ENCODE results near the gene MAT1A. TPM values are rescaled to one million over a fixed set of nuclear protein-coding genes. Genes with fewer than 3 reads are reported as not detected.
A peak's percentile ranks its signal among the peaks of the same experiment; 100 is the strongest.

Gene MAT1A
- total and polyA plus RNA-seq, 8 donors, result 0.23 to 1.1 (median 0.31) TPM; not detected in 5

GRCh38 chr10:80283119-80283518 is 6.3 kb downstream of the MAT1A start:
- TF ChIP-seq CTCF (IDR thresholded peaks at IDR 0.05) (no peak), POLR2A (IDR thresholded peaks at IDR 0.05) (no peak), POLR2AphosphoS5 (IDR thresholded peaks at IDR 0.05) (no peak), EP300 (IDR thresholded peaks at IDR 0.05) (no peak)
- Histone ChIP-seq H3K27ac (no peak overlapping the region), H3K9me3 (no peaks in the 10 kb centered on the region), H3K27me3 (no peaks in the 10 kb centered on the region), H3K4me1 (no peaks in the 10 kb centered on the region), H3K4me3 (no peak overlapping the region), H3K36me3 (no peaks in the 10 kb centered on the region)
- intact Hi-C loops (cut with DNase I; ENCODE audit: low total_unique reads), result no loop called here
- 91 to 96% (median 95%) methylated on average over 3 to 4 of the region's 4 CpGs for WGBS, 5 donors
- no peak for DNase-seq

GRCh38 chr10:80281784-80282765 is 7.4 kb downstream of the MAT1A start:
- intact Hi-C loops (cut with DNase I; ENCODE audit: low total_unique reads), result no loop called here
- TF ChIP-seq POLR2AphosphoS5 (IDR thresholded peaks at IDR 0.05) (no peak), POLR2A (IDR thresholded peaks at IDR 0.05) (no peak), EP300 (IDR thresholded peaks at IDR 0.05) (no peak), CTCF (IDR thresholded peaks at IDR 0.05) (no peak)
- Histone ChIP-seq H3K27ac (no peak overlapping the region), H3K9me3 (no peaks in the 10 kb centered on the region), H3K4me1 (no peaks in the 10 kb centered on the region), H3K27me3 (no peaks in the 10 kb centered on the region), H3K36me3 (no peaks in the 10 kb centered on the region), H3K4me3 (no peak overlapping the region)
- WGBS, 5 donors, result 67 to 76% (median 71%) methylated on average over 9 of the region's 9 CpGs
- DNase-seq, result peak in 1 of 2 donors; percentile 2

GRCh38 chr10:80281292-80281691 is 8.2 kb downstream of the MAT1A start:
- H3K27me3 ChIP-seq, result no peaks in the 10 kb centered on the region
- H3K4me3 ChIP-seq, result no peak overlapping the region
- no peaks in the 10 kb centered on the region for H3K4me1 ChIP-seq
- intact Hi-C loops (cut with DNase I; ENCODE audit: low total_unique reads), result no loop called here
- TF ChIP-seq CTCF (IDR thresholded peaks at IDR 0.05), result no peak
- TF ChIP-seq POLR2AphosphoS5 (IDR thresholded peaks at IDR 0.05), result no peak
- TF ChIP-seq EP300 (IDR thresholded peaks at IDR 0.05), result no peak
- TF ChIP-seq POLR2A (IDR thresholded peaks at IDR 0.05), result no peak
- H3K27ac ChIP-seq, result no peak overlapping the region
- no peaks in the 10 kb centered on the region for H3K9me3 ChIP-seq
- DNase-seq, result peak in 1 of 2 donors; percentile 15
- 78 to 88% (median 88%) methylated on average over 6 of the region's 6 CpGs for WGBS, 5 donors
- no peaks in the 10 kb centered on the region for H3K36me3 ChIP-seq

DNA sequence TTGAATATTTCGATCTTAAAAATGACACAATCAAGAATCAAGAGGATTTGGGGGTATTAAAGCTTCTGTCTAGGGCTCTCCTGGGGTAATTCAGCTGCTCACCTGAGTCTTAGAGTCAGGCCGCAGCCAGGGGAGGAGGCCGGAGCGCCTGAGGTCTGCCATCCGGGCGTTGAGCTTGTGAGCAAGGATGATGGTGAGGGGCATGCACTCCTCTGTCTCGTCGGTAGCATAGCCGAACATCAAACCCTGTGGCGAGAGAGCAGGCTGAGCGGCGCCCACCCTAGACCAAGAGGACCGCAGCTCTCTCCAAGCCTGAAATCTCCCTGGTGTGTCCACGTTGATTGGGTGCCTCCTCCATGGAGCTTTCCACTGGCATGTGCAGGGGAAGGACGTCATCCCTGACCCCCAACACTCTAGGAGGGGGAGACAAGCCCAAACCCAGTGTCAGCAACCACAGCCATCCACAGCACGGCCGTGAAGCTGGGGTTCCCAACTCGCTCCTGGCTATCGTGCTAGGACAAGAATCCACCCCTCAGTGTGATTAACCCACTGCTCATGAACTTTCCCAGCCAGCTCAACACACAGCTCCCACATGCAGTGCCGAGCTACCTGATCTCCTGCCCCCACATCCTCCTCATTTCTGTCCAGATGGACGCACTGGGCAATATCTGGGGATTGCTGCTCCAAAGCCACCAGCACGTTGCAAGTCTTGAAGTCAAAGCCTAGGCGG is 9.2 kb downstream of the MAT1A start:
- Histone ChIP-seq H3K4me1 (no peaks in the 10 kb centered on the region), H3K27ac (no peak overlapping the region), H3K27me3 (no peaks in the 10 kb centered on the region), H3K36me3 (no peaks in the 10 kb centered on the region), H3K9me3 (no peaks in the 10 kb centered on the region), H3K4me3 (no peak overlapping the region)
- intact Hi-C loops (cut with DNase I; ENCODE audit: low total_unique reads), result no loop called here
- TF ChIP-seq POLR2AphosphoS5 (IDR thresholded peaks at IDR 0.05) (no peak), CTCF (IDR thresholded peaks at IDR 0.05) (no peak), EP300 (IDR thresholded peaks at IDR 0.05) (no peak), POLR2A (IDR thresholded peaks at IDR 0.05) (no peak)
- peak in 1 of 2 donors; percentile 16 for DNase-seq
- 88 to 91% (median 90%) methylated on average over 18 to 23 of the region's 23 CpGs for WGBS, 5 donors

Measured in stomach (tissue), 9 donors.